ENCODE data around the gene SLC2A6. TPM values are rescaled to one million over a fixed set of nuclear protein-coding genes. Genes with fewer than 3 reads are reported as not detected.
A peak's percentile ranks its signal among the peaks of the same experiment; 100 is the strongest.

SLC2A6 gene
- total RNA-seq, 1 donor from 2014 or later = 29.2 TPM

DNA sequence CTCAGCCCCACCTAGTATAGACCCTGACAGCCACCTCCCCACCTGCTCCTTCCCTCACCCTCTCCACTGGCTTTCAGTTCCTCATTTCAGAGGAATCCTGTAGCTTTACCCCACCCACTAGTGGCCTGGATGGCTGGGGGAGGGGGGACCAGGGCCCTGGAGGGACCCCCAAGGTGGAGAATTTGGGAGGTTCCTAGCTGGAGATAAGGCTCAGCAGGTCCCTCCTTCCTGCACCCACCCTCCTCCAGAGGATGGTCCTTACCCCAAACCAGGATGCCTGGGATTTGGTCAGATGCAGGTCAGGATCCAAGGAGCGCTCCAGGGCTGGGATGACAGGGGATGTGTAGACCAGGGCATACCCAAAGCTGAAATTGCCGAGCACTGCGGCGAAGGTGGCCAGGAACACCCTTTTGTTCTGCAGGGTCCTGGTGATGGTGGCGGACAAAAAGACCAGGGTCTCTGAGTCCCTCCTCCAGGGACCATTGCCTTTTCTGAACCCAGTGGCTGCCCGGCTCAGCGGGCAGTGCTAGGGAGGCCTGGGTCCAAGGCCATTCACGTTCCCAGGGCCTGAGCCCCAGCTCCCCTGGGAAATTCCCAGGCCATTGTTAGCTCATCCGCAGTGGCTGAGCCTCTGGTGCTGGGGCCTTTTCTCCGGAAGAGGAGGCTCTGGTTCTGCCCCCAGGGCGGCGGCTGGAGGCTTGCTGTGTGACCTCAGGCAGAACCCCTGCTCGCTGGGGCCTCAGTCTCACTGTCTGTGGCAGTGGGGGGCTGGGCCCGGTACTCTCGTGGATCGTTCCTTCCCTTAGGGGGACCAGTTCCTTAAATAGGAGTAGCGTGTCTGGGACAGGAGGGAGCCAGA lies 678 bp downstream of the SLC2A6 start:
- peak overlapping the region; percentile 79 for H3K4me3 ChIP-seq (ENCODE audit: low read depth, low read length)
- DNase-seq (ENCODE audit: low read depth) = no peak
- TF ChIP-seq, protein P1, sequence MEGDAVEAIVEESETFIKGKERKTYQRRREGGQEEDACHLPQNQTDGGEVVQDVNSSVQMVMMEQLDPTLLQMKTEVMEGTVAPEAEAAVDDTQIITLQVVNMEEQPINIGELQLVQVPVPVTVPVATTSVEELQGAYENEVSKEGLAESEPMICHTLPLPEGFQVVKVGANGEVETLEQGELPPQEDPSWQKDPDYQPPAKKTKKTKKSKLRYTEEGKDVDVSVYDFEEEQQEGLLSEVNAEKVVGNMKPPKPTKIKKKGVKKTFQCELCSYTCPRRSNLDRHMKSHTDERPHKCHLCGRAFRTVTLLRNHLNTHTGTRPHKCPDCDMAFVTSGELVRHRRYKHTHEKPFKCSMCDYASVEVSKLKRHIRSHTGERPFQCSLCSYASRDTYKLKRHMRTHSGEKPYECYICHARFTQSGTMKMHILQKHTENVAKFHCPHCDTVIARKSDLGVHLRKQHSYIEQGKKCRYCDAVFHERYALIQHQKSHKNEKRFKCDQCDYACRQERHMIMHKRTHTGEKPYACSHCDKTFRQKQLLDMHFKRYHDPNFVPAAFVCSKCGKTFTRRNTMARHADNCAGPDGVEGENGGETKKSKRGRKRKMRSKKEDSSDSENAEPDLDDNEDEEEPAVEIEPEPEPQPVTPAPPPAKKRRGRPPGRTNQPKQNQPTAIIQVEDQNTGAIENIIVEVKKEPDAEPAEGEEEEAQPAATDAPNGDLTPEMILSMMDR (conservative IDR thresholded peaks at IDR 0.05; ENCODE audit: low read depth, low read length) = no peak

DNA sequence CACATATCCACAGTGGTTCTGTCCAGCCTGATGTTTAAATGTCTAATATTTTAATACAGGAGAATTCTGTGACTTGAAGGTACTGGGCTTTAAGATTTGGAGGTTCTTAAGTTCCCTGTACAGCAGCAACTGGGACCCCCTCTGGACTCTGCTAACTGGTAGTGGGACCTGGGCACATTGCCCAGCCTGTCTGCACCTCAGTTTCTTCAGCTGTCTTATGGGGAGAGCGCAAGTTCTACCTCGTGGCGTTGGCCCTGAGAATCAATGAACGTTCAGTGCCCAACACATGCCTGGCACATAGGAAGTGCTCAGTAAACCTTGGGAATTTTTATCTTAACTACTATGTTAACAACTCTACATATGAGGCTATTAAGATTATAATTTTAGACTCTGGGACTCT lies 1.4 kb downstream of the SLC2A6 start:
- H3K4me3 ChIP-seq (ENCODE audit: low read depth, low read length) = peak overlapping the region; percentile 79
- no peak for DNase-seq (ENCODE audit: low read depth)
- TF ChIP-seq, protein P1 (conservative IDR thresholded peaks at IDR 0.05; ENCODE audit: low read depth, low read length) = no peak

DNA sequence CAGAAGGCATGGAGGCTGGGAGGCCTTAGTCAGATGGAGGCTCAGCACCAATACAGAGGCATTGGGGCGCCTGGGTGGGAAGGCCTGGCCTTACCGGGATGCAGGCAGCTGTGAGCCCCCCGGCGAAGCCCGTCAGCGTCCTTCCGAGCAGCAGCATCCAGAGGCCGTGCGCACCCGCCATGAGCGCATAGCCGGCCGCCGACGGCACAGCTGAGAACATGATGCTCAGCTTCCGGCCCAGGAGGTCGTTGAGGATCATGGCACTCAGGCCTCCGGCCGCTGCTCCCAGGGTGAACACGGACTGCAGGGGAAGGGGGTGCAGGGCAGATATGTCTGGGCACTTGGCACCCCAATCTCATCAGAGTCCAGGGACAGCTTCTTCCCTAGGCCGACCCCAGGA lies 2.0 kb downstream of the SLC2A6 start:
- no peak for DNase-seq (ENCODE audit: low read depth)
- H3K4me3 ChIP-seq (ENCODE audit: low read depth, low read length) = no peak overlapping the region
- TF ChIP-seq, protein P1 (conservative IDR thresholded peaks at IDR 0.05; ENCODE audit: low read depth, low read length) = no peak

DNA sequence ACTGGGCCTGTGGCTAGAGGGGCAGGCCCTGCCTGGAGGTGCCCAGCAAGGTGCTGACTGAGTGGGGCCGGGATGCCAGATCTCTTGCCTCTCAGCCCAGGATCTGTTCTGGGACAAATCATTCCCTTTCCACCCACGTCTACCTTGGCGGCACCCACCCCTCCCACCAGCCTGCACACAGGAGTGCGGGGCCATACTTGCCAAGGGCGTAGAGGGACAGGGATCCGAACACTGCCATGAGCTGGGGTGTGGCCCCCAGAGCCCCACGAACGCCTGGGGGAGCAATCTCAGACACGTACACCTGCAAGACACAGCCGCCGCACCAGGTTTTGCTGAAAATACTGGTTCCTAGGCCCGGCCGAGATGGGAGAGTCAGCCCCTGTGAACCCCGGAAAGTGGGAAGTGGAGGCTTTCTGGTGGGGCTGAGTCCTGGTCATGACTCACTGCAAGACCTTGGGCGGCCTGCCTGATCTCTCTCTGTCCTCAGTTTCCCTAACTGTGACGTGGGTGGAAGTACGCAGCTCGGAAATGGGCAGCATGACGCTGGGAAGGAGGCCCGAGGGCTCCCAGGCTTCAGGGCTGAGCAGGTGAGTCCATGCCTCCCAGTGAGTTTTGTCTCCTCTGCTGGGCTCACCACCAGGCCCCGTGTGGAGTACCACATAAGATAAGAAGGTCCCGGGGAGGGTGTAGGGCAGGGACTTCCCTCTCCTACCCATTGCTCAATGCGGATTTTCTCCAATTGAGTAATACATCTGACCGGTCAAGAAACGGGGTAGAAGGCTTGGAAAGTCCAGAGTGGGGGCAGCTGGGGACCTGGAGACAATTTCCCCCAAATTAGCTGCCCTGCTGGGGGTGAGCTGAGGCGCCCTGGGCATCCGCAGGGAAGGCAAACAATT lies 2.6 kb downstream of the SLC2A6 start:
- TF ChIP-seq, protein P1 (conservative IDR thresholded peaks at IDR 0.05; ENCODE audit: low read depth, low read length) = no peak
- no peak for DNase-seq (ENCODE audit: low read depth)
- no peak overlapping the region for H3K4me3 ChIP-seq (ENCODE audit: low read depth, low read length)

- DNase-seq (ENCODE audit: low read depth) = no peak
- H3K4me3 ChIP-seq (ENCODE audit: low read depth, low read length) = no peak overlapping the region
- TF ChIP-seq, protein P1 (conservative IDR thresholded peaks at IDR 0.05; ENCODE audit: low read depth, low read length) = no peak
These were observed 3.4 kb downstream of the SLC2A6 start for GRCh38 chr9:133475292-133476012.

GRCh38 chr9:133474853-133475252 lies 4.0 kb downstream of the SLC2A6 start:
- DNase-seq (ENCODE audit: low read depth) = no peak
- H3K4me3 ChIP-seq (ENCODE audit: low read depth, low read length) = no peak overlapping the region
- TF ChIP-seq, protein P1 (conservative IDR thresholded peaks at IDR 0.05; ENCODE audit: low read depth, low read length) = no peak

Measured in epithelial cell of proximal tubule (primary cell).